ENCODE data around the gene CDPF1.

Gene CDPF1

GRCh38 chr22:46247443-46247975 is 2.6 kb downstream of the CDPF1 start:
- DNase-seq (ENCODE audit: low read depth), result no peak
- no peak for TF ChIP-seq CTCF (conservative IDR thresholded peaks at IDR 0.05; ENCODE audit: low read length)
- no peak overlapping the region for H3K4me3 ChIP-seq (ENCODE audit: low read length)

GRCh38 chr22:46246178-46246577 is 3.9 kb downstream of the CDPF1 start:
- no peak for TF ChIP-seq CTCF (conservative IDR thresholded peaks at IDR 0.05; ENCODE audit: low read length)

DNA sequence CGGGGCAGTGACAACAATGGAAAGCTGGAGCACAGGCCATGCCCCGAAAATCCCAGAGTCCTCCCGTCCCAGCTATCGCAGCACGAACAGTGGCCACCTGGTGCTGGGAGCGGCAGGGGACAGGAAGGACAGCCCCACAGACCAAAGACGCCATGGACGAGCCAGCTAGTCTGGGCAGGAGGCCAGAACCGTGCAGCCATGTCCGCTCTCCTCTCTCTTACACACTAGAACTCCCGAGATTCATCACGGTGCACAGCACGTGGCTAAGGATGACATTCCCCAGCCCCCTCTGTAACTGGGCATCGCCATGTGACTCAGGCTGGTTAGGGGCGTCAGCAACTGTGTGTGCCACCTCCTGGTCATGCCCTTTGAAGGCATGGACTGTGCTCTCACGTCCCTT is 4.6 kb downstream of the CDPF1 start:
- no peak for DNase-seq (ENCODE audit: low read depth)
- H3K4me3 ChIP-seq (ENCODE audit: low read length), result no peak overlapping the region
- no peak for TF ChIP-seq CTCF (conservative IDR thresholded peaks at IDR 0.05; ENCODE audit: low read length)

More at GRCh38 chr22:46246178-46246577, 3.9 kb downstream of the CDPF1 start:
- no peak overlapping the region for H3K4me3 ChIP-seq (ENCODE audit: low read length)
- DNase-seq (ENCODE audit: low read depth), result no peak

- no peak for TF ChIP-seq CTCF (conservative IDR thresholded peaks at IDR 0.05; ENCODE audit: low read length)
- no peak overlapping the region for H3K4me3 ChIP-seq (ENCODE audit: low read length)
- DNase-seq (ENCODE audit: low read depth), result no peak
These were observed 5.3 kb downstream of the CDPF1 start for GRCh38 chr22:46244771-46245170.

- no peak overlapping the region for H3K4me3 ChIP-seq (ENCODE audit: low read length)
- no peak for DNase-seq (ENCODE audit: low read depth)
- TF ChIP-seq CTCF (conservative IDR thresholded peaks at IDR 0.05; ENCODE audit: low read length), result no peak
These were observed 8.0 kb downstream of the CDPF1 start for GRCh38 chr22:46242076-46242475.

- no peak for DNase-seq (ENCODE audit: low read depth)
- no peak overlapping the region for H3K4me3 ChIP-seq (ENCODE audit: low read length)
- TF ChIP-seq CTCF (conservative IDR thresholded peaks at IDR 0.05; ENCODE audit: low read length), result no peak
These were observed 8.6 kb downstream of the CDPF1 start for GRCh38 chr22:46241396-46242007.

- no peak for DNase-seq (ENCODE audit: low read depth)
- no peak overlapping the region for H3K4me3 ChIP-seq (ENCODE audit: low read length)
- no peak for TF ChIP-seq CTCF (conservative IDR thresholded peaks at IDR 0.05; ENCODE audit: low read length)
These were observed 9.2 kb downstream of the CDPF1 start for GRCh38 chr22:46240907-46241306.

Data from AG10803 (cell line).